Inflammatory macrophage treated with lipopolysaccharide for 4 hours (primary cell): ENCODE results near the gene RGS19.
"Not testable (repeated sequence)": the region's sequence is repeated elsewhere in the genome, so short reads cannot be mapped to it uniquely, and the experiment has no call there.

ENCODE experiments used
- DNase-seq: peaks from one replicate; pipeline ENCODE4 v3.0.0-alpha.2; 2020

The RGS19 gene

GRCh38 chr20:64079273-64080012 lies at the start of gene RGS19:
Gene RGS19 (minus strand): TSS chr20:64079518. CDS start chr20:64076886, 2,632 bp downstream.
- DNase-seq: peak; percentile 83

- not testable (repeated sequence) for DNase-seq
Observed at GRCh38 chr20:64123517-64123916, 44.2 kb upstream of the RGS19 start.

GRCh38 chr20:64122927-64123326 lies 43.6 kb upstream of the RGS19 start:
- DNase-seq: not testable (repeated sequence)

GRCh38 chr20:64121586-64121985 lies 42.3 kb upstream of the RGS19 start:
- no peak for DNase-seq

- no peak for DNase-seq
Observed at GRCh38 chr20:64119681-64120341, 40.5 kb upstream of the RGS19 start.

GRCh38 chr20:64119301-64119680 lies 40.0 kb upstream of the RGS19 start:
- no peak for DNase-seq

- not testable (repeated sequence) for DNase-seq
Observed at GRCh38 chr20:64117432-64117777, 38.1 kb upstream of the RGS19 start.

- no peak for DNase-seq
Observed at GRCh38 chr20:64116541-64117431, 37.5 kb upstream of the RGS19 start.

- DNase-seq: no peak
Observed at GRCh38 chr20:64116016-64116415, 36.7 kb upstream of the RGS19 start.

- DNase-seq: no peak
Observed at GRCh38 chr20:64115171-64115911, 36.0 kb upstream of the RGS19 start.

GRCh38 chr20:64114356-64114971 lies 35.1 kb upstream of the RGS19 start:
- no peak for DNase-seq

GRCh38 chr20:64113796-64114355 lies 34.6 kb upstream of the RGS19 start:
- no peak for DNase-seq

GRCh38 chr20:64113444-64113775 lies 34.1 kb upstream of the RGS19 start:
- no peak for DNase-seq

GRCh38 chr20:64112691-64113443 lies 33.5 kb upstream of the RGS19 start:
- no peak for DNase-seq

- peak; percentile 20 for DNase-seq
Observed at GRCh38 chr20:64111841-64112641, 32.7 kb upstream of the RGS19 start.

GRCh38 chr20:64110411-64111068 lies 31.2 kb upstream of the RGS19 start:
- no peak for DNase-seq

- DNase-seq: no peak
Observed at GRCh38 chr20:64109831-64110391, 30.6 kb upstream of the RGS19 start.

GRCh38 chr20:64108731-64109681 lies 29.7 kb upstream of the RGS19 start:
- no peak for DNase-seq
